DMS53 treated with DMSO at 0.1 percent for 48 hours (cell line): ENCODE measurements around the gene SH2B2.

Experiments
- DNase-seq: peaks from one replicate; lab custom pipeline; 2025; ENCODE audit not compliant: unreplicated experiment; lab: John Stamatoyannopoulos, UW

The SH2B2 gene

GRCh38 chr7:102266541-102266940, 20.1 kb upstream of the SH2B2 start:
- DNase-seq, result no peak

DNA sequence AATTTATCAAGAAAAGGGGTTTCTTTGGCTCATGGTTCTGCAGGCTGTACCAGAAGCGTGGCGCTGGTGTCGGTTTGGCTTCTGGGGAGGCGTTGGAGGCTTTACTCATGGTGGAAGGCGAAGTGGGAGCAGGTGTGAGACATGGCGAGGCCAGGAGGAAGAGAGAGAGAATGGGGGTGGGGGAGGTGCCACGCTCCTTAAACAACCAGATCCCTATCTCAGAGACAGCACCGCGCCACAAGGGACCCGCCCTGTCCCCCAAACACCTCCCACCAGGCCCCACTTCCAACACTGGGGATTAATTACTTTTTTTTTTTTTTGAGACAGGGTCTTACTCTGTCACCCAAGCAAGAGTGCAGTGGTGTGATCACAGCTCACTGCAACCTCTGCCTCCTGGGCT, 18.0 kb upstream of the SH2B2 start:
- no peak for DNase-seq

GRCh38 chr7:102270178-102270887, 16.3 kb upstream of the SH2B2 start:
- no peak for DNase-seq

DNA sequence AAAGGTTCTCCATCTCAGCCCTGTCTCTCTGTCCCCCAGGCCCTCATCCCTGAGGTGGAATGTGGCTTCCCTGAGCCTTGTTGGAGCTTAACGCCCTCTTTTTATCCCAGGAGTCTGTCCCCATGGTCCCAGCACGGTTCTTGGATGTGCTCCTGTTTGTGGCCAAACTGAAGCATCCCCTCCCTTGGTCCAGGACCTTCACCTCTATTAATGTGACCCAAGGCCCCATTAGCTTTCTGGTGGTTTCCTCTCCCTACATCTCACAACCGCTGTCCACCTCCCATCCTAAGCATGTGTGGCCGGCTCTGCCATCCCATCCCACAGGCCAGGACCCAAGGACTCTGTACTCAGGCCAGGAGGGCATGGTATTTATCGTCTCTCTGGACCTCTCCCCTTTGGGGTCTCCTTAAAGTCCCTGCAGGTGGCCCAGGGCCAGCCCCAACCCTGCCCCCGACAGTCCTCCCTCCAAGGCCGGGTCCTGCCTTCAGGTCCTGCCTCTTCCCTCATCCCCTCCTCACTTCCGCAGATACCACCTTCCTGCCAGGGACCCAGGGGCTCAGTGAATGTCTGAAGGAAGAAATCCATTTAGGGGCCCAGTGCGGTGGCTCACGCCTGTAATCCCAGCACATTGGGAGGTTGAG, 15.4 kb upstream of the SH2B2 start:
- DNase-seq, result no peak

DNA sequence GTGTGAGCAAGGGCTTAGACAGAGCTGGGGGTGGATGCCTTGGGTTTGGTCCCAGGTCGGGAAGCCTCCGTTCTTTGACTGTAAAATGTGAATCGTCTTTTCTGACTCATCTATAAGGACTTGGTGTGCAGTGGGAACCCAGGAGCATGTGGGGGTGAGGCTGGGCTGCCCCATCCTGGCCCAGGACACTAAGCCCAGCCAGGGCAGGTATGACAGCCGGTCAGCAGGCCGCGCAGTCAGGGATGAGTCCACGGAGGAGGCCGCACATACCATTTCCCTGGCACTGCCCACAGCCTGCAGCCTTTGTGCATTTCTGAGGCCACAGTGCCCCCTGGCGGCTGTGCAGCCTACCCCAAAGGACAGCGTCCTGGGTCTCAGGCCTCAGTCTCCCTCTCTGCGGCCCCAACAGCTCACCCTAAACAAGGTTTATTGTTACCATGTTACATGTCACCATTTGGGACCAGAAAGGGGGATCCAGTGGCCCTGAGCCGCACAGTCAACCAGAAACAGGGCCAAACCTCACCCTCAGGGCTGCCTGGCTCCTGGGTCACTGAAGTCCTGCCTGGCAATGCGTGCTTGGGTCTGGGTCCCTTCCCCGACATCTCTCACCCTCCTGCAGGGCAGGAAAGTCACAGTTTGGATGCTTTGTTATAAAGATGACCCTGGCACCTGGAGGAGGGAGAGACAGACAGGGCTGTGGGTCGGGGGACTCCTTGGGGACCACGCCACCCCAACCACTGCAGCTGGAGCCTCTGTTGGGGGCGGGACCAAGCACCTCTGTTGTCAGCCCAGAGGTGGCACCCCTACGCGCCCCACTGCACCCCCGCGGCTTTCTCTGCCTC, 14.4 kb upstream of the SH2B2 start:
- peak; percentile 79 for DNase-seq

- DNase-seq, result no peak
Measured at GRCh38 chr7:102272917-102273748, 13.5 kb upstream of the SH2B2 start.

DNA sequence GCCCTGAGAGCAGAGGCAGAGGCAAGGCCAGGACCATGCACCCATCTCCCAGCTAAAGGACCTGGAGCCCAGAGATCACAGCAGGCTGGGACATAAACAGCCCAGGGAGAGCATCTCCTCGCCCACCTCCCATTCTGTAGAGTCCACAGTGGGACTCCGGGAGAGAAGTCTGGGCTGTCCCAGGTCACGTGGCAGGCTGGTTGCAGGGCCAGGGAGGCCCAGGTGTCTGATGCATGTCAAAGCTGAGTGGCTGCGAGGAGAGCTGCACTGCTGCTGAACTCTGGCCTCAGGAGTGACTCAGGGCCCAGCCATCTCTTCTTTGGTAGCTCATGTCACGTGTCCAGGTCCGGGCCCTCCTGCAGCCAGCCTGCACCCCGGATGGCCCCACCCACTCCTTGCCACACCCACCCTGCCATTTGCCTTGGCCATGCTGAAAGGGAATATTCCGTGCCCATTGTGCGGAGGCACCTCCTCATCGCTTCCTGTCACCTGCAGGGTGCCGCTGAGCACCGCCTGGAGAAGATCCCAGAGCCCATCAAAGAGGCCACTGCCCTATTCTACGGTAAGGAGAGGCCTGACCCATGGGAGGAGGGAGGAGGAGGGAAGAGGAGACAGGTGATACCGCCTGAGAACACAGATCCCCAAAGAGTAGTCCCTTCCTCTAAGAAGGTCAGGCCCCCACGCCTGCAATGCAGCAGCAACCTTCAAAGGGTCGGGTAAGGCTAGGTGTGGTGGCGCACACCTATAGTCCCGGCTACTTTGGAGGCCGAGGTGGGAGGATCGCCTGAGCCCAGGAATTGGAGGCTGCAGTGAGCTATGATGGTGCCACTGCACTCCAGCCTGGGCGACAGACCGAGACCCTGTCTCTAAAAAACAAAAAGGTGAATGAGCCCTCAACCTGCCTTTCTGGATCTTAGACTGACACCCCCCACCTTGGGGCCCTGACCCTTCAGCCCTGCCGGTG, 12.6 kb upstream of the SH2B2 start:
- peak; percentile 92 for DNase-seq

GRCh38 chr7:102275123-102275703, 11.5 kb upstream of the SH2B2 start:
- DNase-seq, result no peak

DNA sequence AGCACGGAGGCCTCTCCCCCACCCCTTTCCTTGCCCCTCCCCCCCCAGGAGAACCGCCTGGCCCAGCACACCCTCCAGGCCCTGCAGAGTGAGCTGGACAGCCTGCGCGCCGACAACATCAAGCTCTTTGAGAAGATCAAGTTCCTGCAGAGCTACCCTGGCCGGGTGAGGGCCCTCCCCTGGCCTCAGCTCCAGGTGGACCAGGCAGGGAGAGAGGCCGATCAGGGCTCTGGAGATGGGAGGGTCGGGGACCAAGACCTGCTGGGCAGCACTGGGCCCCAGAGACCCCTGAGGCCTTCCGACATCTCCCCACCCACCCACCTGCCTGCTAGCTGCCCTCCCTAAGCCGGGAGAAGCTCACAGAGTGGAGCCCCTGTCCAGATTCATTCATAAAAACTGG, 8.8 kb upstream of the SH2B2 start:
- DNase-seq, result no peak

- peak; percentile 44 for DNase-seq
Measured at GRCh38 chr7:102279537-102280400, 6.9 kb upstream of the SH2B2 start.

- no peak for DNase-seq
Measured at GRCh38 chr7:102280521-102280920, 6.1 kb upstream of the SH2B2 start.

DNA sequence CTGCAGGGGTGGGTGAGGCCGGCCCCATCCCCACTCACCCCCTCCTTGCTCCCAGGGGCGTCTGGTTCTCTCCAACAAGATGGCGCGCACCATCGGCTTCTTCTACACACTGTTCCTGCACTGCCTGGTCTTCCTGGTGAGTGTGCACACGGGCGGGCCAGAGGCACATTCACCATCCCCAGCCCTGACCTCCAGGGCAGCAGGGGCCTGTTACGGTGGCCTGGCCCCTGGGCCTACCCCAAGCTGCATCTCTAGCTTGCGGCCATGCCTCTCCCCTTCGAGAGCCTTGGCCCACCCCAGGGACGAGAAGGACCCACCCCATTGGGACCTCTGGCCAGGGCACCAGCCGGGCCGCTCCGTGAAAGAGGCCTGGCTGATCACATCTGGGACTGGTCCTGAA, 4.9 kb upstream of the SH2B2 start:
- no peak for DNase-seq

GRCh38 chr7:102282465-102283362, 4.0 kb upstream of the SH2B2 start:
- no peak for DNase-seq

- no peak for DNase-seq
Measured at GRCh38 chr7:102283477-102284189, 3.0 kb upstream of the SH2B2 start.

- peak; percentile 39 for DNase-seq
Measured at GRCh38 chr7:102284399-102284798, 2.3 kb upstream of the SH2B2 start.

GRCh38 chr7:102284891-102285539, 1.7 kb upstream of the SH2B2 start:
- DNase-seq, result peak; percentile 39
